ENCODE data around the gene PRICKLE3.
"Not testable (repeated sequence)": the region's sequence is repeated elsewhere in the genome, so short reads cannot be mapped to it uniquely, and the experiment has no call there.

PRICKLE3 gene

DNA sequence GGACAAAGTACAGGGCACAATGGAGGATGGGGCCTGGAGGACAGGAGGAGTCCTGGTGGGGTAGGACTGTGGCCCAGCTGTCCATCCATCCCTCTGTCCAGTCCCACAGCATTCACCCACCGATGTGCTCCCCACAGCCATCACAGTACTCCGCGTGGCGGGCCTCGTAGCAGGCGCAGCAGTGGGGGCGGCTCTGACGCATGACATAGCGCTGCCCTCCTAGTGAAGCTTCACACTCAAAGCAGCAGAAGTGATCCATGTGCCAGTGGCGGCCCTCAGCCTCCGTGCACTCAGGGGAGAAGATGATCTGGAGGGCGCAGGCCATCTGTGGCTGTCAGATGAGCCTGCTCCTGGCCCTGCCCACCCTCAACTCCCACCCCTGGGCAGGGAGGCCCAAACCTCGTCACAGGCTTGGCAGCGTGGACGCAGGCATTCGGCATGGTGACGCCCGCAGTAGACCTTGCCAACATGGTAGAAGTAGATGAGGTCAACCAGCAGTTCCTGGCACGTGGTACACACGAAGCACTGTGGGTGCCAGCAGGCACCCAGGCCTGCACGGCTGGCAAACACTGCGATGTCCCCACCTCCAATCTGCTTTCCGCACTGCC, 8.2 kb downstream of the PRICKLE3 start:
- no peak for DNase-seq

DNA sequence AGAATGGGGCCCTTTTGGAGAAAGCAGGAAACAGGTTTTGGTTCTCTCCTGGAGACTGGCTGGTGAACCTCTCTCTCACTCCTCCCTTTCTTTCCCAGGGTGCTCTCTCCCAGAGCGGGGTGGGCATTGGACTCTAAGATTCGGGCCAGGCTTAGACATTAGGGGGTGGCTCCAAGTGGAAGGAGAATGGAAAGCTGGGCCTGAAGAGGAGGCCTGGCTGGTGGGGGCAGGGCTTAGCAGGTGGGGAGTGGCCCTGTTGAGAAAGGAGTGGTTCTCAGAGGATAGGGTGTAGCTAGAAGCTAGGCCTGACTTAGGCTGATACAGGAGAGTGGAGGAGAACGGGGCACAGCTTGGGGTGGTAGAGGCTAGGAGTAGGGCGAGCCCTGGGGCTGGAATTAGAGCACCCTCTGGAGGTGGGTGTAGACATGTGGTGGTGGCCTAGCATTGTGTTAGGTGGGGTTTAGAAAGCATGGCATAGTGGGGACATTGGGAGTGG, 8.8 kb downstream of the PRICKLE3 start:
- no peak for DNase-seq

DNA sequence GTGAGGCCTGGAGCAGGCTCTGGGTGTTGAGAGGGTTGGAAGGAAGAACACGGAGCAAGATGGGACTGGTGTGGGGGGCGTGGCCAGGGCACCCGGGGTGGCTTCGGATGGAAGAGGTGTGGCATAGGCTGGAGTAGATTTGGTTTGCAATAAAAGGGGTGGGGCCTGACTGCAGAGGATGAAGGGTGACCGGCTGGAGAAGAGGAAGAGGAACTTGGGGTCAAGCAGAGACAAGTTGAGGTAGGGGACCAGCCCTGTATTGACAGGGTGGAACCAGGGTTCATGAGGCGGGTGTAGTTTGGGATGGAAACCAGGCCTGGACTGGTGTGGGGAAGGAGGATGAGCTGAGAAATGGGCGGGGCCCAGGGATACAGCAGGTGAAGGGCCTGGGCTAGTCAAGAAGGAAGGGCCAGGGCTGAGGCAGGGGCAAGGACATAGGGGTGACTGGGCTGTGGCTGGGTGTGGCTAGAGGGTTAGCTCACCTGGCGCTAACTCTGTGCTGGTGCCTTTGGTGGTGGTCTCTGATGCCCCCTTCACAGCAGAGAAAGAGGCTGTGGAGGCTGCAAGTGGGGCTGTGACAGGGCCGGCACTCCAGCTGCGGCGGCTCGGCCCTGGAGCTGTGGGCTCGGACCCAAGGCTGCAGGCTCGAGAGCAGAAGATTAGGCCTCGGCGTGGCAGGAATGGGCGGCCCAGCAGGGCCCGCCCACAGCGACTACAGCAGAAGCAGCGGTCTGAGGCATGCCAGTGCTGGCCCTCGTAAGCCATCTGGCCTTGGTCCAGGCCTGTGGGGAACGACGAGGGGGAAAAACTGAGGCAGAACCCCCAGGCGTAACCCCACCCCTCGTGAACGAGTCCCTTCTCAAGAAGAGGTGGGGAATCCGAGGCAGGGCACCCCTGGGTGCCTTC, 9.5 kb downstream of the PRICKLE3 start:
- DNase-seq, result peak; percentile 83

DNA sequence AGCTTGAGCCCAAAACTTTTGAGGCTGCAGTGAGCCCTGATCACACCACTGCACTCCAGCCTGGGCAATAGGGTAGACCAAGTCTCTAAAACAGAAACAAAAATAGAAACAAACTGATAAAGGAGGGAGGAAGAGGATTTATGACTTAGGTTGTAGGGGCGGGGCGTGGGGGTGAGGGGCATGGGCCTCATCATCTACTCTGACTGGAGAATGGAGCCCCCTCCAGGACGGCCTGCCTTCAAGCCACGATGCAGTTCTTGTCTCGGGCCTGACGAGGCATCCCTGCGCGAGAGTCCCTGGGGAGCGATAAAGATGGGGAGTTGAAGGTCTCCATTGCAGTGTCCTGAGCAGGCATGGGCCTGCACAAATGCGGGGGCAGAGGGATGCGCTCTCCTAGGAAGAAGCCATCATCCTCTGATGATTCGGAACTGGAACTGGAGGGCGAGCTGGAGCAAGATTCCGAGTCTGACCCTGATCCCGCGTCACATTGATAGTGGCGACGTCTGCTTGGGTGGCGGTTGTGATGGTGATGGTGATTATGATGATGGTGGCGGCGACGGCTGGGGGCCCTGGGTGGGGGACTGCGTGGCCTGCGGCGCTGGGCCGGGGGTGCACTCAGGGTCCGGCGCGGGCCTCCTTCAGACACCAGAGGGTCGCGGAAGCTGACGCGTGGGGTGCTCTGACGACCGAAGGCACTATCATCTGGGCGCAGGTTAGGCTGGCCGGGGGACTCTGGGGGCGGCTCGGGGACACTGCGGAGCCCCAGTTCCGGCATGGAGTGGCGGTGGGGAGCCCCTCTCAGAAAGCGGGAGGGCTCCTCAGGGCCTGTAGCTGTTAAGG, 10.5 kb downstream of the PRICKLE3 start:
- no peak for DNase-seq

DNA sequence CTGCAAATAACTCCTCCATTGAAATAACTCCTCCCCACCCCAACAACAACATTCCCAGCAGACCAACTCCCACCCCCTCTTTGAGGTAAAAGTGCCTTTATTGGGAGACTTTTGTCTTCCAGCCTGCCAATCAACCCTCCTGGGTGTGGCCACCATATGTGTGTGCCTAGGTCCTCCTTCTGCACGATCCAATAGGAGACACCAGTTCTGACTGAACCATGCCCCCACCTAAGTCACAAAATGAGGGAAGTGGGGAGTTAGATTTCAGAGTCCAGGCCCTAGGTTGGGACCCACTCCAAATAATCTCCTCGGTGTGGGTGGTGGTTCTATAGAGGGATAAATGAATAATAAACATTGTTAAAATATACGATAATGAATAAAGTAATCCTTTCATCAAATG, 11.4 kb downstream of the PRICKLE3 start:
- DNase-seq, result no peak

DNA sequence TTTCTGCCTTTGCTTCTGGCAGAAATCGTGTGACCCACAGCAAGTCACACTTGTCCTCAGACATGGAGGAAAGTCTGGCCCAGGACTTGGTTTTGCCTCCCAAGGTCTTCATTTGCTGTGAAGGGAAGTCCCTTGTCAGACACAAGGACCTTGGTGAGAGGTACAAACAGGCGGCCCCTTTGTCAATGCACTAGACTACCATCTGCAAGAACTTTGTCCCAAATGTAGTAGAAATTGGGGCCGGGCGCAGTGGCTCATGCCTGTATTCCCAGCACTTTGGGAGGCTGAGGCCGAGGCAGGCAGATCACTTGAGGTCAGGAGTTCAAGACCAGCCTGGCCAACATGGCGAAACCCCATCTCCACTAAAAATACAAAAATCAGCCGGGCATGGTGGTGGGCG, 12.6 kb downstream of the PRICKLE3 start:
- DNase-seq, result not testable (repeated sequence)

DNA sequence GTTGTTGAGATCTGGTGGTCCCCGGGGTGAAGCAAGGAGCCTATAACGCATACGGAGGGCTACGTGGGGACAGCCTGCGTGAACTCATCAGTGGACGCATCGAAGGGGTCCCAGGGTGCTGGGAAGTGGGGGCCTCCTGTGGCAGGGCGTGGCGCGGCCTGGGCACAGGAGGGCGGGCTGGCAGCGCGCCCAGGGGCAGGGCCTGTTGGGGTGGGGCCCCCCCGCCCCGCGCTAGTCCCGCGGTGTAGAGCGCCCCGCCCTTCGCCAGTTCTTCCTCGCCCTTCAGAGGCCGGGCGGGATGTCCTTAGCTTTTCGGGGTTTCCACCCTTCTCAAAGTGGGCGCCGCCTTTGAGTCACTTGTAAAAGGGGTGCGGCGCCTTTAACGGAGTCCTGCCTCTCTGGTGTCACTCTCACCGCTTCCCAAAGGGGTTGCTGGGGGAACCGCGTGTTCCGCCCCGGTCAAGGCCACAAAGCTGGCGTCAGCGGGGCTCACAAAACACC, 13.8 kb downstream of the PRICKLE3 start:
- peak; percentile 71 for DNase-seq

DNA sequence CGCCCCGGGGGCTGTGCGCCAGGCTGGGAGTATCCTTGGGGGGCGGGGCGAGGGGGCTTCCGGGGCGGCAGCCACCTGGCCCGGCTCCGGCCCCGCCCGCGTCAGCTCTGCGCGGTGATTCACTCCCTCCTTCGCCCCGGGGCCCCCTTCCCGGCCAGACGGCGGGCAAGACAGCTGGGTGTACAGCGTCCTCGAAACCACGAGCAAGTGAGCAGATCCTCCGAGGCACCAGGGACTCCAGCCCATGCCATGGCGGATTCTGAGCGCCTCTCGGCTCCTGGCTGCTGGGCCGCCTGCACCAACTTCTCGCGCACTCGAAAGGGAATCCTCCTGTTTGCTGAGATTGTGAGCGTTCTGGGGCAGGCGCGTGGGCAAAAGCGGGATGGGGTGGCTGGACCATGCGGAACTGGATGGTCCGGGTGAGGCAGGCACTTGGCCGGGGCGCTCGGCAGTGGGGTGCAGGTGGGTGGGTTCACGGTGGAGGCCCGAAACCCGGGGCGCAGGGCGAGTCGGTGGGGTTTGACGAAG, 14.4 kb downstream of the PRICKLE3 start, which contains the start of gene PLP2:
Gene PLP2, plus strand, starts transcription at position 147 of the 528 bp plus-strand sequence. Its CDS starts 103 bp downstream, at position 250.
- DNase-seq, result peak; percentile 49

DNA sequence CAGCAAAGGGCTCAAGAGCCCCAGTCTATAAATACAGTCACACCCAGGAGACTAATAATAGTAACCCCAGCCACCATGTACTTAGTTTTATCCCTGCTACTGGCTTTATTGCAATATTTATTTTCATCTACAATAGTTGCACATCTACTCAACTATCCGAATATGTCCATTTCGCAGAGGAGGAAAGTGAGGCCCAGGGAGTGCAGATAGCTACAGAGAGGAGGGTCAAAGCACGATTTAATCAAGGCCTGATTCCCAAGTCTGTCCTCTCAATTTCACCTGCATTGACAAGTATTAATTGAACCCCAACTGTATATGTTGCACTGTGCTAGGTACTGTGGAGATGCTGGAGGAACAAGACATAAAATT, 18.4 kb downstream of the PRICKLE3 start:
- no peak for DNase-seq

DNA sequence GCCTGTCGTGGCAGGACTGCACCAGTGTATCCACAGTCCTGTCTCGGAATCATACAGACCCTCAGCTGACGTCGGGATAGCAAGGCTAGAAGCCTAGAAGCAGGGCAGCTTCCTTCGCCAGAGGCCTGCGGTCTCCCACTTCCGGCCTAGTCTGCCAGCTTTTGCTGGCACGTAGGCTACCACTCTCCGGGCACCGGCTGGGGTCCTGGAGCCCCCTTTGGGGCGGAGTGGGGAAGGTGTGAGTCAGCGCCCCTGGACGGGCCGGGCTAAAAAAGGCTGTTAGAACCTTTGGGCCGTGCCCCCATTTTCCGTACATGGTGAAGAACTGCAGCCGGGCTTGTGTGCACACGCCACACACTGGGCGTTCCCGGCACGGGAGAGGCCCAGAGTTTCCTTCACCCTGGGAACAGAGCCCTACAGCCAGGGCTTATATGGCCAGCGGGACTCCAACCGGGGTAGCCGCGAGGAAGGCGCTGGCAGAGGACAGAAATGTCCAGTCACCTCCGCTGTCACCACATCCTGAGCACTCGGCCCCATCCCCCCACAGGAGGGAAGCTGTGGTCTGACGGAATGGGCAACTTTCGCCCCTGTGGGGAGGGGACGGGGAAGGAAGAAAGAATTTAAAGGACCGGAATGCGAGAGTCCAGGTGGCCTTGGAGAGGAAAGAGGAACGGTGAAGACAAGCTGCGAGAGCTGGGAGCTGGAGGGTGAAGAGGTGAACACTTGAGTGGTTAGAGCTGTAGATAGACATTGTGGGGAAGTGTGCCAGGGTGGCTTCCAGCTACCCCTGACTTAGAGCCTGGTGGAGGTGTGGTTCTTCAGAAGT, 19.0 kb downstream of the PRICKLE3 start:
- peak; percentile 90 for DNase-seq

DNA sequence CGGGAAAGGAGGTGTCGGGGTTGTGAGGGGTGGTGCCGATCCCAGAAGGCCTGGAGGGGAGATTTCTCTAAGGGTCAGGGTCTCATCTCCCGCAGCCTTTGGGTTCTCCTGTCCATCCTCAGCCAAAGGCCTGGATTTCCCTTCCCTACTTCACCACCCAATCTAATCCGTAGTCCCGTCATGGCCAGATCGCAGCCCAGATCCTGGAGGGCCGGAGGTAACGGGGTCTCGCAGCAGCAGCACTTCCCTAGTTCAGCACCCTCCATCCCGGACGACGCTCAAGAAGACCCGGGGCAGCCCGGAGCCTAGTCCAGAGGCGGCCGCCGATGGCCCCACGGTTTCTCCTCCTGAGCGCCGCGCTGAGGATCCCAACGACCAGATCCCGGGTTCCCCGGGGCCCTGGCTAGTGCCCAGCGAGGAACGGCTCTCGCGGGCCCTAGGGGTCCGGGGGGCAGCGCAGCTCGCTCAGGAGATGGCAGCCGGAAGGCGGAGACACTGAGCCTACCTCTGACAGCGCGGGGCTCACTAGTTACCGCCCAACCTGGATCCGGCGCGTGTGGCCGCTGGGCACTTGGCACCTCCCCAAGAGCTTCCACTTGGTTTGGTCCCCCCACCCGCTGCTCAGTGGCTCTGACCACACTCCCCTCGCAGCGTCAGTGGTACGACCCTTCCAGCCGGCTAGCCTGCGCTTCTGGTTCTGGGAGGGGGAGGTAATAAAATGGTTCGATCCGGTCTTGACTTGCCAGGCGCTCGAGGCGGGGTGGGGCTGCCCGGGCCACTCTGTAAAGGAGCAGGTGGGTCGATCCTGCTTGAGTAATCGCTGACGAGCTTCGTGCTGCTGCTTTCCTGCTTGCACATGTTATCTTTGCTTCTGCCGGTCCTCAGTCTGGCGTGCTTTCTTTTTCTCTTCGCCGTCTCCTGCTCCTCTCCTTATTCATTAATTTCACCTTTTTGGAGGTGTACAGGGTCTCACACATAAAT, 20.0 kb downstream of the PRICKLE3 start:
- DNase-seq, result peak; percentile 88

DNA sequence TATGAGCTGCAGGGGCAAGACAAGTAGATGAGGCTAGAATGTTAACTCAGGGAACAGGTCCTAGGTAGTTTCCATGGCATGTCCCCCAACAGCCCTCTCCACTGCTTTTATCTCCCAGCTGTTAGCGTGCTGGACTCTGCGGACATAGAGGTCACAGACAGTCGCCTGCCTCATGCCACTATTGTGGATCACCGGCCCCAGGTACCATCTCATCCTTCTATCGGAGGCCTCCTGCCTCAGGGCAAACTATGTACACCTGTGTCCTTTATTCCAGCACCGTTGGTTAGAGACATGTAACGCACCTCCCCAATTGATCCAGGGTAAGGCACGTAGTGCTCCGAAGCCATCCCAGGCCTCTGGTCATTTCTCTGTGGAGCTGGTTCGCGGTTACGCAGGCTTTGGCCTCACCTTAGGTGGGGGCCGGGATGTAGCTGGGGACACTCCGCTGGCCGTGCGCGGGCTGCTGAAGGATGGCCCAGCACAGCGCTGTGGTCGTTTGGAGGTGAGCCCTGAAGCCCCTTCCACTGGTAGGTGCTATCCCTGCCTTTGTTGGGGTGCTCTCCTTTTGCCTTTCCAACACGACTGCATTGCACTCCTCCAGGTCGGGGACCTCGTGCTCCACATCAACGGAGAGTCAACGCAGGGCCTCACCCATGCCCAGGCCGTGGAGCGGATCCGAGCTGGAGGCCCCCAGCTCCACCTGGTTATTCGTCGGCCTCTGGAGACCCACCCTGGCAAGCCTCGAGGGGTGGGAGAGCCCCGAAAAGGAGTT, 21.4 kb downstream of the PRICKLE3 start:
- DNase-seq, result no peak

DNA sequence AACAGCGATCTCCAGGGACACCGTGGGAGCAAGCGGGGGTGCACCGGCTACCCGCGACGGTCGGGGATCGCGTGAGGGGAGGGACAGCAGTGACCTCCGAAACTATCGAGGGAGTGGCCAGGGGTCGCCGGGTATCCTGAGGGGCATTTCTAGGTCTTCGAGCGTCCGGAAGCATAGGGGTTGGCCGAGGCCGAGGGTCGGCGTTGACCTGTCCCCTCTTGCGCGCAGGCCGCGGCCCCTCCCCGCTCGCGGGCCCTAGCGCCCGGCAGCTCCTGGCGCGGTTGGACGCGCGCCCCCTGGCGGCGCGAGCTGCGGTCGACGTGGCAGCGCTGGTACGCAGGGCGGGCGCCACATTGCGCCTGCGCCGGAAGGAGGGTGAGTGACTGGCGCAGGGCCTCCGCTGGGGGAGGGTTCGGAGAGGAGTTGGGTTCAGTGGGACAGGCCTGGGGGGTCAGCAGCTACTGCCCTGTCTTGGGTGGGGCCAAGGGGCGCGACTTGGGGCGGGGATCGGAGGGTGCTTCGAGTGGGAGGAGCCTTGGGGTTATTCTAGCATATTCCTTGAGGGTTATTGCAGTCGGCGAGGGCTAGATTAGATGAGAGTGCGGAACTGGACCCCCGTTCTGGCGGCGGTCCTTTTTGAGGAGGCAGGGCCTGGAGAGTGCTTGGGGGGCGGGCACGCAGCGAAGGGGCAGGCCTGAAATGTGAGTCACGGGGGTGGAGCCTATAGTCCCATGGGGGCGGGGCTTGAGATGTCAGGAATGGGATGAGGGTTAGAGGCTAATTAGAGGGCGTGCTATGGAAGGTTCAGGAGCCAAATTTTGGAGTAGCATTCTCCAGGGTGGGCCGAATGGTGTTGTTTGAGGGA, 22.4 kb downstream of the PRICKLE3 start:
- DNase-seq, result peak; percentile 89

DNA sequence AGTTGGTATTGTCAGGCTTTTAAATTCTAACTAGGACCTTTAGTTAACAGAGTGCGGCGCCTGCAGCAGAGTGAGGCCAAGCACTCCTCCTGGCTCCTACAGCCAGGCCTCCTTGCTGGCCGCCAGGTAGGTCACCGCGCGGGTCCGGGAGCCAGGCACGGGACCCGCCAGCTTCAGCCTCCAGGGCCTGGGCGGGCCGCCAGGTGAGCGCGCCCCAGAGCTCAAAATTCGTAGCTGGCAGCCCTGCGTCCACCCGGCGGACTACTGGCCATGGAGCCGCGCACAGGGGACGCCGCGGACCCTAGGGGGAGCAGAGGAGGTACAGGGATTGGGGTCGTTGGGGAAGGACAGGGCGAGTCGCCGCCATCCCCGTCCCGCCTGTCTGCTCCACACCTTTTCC, 23.6 kb downstream of the PRICKLE3 start, which contains the start of gene MAGIX:
Gene MAGIX, plus strand, starts transcription at position 139 of the 400 bp plus-strand sequence. Its CDS starts 132 bp downstream, at position 271.
- DNase-seq, result no peak

DNA sequence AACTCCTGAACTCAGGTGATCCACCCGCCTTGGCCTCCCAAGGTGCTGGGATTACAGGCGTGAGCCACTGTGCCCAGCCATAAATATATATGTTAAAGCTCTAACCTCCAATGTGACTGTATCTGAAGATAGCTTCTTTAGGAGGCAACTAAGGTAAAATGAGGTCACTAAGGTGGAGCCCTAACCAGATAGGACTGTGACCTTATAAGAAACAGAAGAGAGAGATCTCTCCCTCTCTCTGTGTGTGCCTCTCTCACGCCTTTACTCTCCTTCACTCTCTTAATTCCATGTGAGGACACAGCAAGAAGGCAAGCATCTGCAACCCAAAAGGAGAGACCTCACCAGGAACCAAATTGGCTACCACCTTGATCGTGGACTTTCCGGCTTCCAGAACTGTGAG, 24.5 kb downstream of the PRICKLE3 start:
- no peak for DNase-seq

DNA sequence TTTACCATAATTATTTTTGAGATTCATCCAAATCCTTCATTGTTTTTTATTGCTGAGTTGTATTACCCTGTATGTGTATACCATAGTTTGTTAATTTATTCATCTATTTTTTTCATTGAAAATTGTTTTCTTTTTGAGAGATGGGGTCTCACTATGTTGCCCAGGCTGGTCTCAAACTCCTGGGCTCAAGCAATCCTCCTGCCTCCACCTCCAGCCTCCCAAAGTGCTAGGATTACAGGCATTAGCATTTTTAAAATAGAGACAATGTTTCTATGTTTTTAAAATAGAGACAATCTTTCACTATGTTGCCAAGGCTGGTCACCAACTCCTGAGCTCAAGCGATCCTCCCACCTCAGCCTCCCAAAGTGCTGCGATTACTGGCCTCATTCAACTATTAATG, 25.3 kb downstream of the PRICKLE3 start:
- DNase-seq, result no peak

DNA sequence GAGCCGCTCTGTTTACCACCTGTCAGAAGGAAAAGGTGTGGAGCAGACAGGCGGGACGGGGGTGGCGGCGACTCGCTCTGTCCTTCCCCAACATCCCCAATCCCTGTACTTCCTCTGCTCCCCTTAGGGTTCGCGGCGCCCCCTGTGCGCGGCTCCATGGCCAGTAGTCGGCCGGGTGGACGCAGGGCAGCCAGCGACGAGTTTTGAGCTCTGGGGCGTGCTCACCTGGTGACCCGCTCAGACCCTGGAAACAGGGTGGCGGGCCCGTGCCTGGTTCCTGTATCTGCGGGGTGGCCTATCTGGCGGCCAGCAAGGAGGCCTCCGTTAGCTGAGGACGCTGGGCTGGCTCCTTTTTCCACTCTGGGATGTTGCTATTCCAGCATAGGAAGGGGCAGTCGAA, 29.0 kb downstream of the PRICKLE3 start:
- no peak for DNase-seq

Data from MV-4-11 (cell line).